T-helper 2 cell (primary cell): ENCODE measurements around the gene MEIS1.

ENCODE experiments used
- DNase-seq, 5 experiments: peaks; one replicate each; pipeline versions ENCODE4 v3.0.0 to v3.0.0-alpha.2; 2012 to 2022

MEIS1 gene

DNA sequence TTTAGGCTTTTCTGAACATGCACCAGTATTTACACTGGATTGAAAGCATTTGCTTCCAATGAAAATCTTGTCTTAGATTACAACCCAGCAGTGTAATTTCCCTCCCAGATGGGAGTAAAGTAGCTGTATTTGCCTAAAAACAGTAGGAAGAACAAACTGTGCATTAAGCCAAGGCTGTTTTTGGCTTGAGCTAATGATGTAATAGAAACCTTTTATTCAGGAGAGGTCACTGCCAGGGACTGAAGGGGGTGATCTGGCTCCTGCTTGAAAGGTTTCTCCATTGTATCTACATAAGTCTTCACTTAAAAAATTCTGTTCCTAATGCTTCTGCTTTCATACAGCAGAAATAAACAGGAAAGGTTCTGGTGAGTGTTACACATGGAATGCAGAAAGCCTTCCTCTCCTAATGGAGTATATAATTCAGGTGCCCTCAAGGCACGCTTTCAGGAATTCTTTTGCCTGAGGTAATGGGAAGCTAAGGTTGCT lies 74.4 kb downstream of the MEIS1 start:
- no peak for DNase-seq

DNA sequence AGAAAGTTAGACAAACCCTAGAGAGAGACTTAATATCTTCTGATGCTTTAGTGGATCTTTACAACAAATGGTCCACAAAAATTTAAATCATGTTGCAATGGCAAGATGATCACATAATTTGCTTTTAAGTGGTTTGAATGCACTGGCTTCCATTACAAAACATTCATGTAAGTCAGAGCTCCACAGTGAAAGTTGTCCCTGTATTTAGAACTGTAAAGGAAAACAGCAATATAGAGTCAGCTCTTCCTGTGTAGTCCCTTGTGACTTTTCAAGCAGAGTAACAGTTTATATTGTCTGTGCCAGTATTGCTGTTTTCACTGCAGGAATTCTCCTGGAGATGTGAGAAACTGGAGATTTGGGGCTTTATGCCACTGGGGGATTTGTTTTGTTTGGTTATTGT lies 77.7 kb downstream of the MEIS1 start:
- no peak for DNase-seq

DNA sequence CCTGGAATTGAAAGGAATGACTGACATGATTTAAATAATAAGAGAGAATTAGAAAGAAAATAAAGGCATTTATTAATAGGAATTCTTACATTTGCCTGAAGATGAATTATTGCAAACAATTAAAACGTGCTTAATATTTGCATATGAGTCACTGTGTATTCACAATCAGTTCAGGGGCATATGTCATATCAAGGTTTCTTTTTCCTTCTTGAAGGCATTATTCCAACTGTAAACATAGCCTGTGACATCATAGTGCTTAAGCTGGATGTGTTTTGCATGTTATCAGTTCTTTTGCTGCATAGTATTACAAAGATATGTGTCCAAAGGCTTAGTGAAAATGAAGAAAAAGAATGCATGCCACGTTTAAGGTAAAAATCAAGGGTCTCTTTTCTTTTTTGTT lies 80.8 kb downstream of the MEIS1 start:
- DNase-seq = no peak

DNA sequence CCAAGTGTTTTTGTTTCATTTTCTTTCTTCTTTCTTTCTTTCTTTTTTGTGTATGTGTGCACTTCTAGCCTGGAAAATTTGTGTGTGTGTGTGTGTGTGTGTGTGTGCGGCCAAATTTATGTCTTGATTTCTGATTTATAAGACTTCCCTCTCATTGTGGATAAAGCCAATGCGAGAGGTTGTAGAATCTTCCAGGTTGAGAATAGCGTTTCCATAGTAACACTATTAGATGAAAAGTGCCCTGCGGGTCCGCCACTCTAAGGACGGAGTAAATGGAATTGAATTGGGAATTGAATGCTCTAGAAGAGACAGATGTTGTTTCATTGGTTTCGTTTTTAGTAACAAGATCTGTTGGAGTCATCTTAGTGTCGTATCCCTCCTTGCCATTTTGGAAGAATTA lies 81.6 kb downstream of the MEIS1 start:
- DNase-seq = no peak

DNA sequence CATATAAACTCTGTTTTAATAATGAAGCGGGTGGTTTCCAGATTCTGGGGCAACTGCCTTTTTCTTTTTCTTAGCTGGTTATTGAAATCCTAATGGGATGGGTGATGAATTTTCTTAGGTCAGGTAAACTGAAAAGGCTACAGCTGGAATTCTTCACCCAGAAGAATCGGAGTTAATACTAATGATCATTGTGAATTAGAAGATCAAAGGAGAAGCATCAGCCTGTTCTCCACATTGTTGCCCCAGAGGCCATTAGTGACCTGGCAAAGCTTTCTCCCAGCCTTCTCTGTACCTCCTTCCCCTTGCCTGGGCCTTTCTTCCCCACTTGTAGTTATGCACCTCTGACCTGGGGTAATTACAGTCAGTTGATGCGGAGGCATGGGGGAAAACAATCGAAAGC lies 82.8 kb downstream of the MEIS1 start:
- no peak for DNase-seq

DNA sequence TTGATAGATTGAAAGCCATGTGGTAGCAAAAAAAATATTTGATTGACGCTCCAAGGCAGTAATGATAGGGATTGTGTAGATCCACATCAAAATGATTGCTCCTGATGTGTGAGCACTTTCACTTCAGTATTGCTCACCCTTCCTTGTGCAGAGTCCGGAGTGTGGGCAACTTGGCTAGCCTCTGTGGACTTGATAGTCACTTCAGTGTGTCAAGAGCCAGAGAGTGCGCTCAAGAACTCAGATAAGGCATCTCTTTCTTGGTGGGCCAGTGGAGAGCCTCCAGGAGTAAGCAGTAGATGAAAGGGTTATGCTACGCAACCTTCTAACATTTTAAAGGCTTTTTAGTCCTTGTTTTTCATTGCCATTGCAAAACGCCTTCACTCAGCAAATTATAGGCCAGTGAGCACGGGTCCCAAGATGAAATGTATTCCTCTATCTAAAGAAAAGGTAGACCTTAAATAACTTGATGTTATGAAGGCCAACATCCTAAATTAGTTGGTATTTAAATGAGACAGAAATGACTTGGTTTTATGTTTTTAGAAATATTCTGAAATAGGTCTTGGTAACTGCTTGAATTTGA lies 84.4 kb downstream of the MEIS1 start:
- DNase-seq = no peak

DNA sequence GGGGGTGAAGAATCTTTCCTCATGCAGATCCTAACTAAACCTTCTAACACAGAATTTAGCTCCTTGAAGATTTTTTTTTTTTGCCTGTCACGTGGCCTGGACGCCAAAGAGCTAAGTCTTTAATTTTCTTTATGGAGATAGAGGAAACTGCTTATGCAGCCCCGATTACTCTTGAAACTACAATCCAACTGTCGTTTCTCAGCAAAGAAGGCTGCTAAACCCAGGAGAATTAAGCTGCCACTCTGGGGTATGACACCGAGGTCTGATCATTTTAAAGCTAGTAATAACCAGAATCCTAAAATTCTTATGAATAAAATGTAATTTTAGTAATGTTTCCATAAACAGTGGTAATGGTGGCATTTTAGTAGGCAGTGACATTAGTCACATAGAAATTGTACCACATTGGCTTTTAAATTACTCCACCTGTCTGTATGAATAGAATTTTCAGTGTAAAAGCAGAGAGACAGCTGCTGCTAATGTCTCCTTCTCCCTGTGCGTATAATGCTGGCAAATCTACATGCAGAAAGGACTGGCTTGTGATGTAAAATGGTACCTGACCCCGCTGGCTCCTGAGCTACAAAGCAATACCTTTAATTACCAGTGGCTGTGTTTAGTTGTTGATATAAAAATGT lies 86.5 kb downstream of the MEIS1 start:
- DNase-seq = no peak

DNA sequence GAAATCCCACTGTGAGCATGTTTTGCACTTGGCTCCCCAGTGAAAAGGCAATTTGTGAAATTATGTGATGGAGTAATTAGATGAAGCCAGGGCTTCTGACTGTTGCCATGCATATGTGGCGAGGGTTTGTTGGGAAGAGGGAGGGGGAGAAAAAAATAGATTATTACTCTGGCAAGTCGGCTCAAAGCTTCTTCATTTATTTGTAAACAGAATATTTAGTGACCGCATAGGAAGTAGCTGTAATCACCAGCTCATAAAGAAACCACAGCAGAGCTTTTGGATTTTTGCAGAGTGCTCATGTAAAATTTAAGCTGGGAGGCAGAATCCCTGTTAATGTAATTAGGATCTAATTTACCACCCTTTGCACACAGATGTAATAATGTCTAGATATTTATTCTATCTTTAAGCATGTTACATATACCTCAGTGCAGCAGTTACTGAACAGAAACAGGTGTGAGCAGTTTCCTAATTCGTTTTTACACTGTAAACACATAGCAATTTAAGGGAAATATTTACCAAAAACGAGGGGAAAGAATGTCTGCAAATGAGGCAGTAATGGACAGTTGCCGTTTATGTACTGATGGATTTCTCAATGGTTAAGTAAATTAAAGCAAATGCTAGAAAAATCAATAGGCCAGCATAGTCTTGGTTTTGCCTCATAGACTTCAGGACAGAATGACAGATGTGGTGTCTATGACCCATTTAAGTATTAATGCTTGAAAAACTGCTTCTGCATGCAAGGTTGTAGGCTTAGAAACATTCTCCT lies 87.9 kb downstream of the MEIS1 start:
- DNase-seq = no peak

DNA sequence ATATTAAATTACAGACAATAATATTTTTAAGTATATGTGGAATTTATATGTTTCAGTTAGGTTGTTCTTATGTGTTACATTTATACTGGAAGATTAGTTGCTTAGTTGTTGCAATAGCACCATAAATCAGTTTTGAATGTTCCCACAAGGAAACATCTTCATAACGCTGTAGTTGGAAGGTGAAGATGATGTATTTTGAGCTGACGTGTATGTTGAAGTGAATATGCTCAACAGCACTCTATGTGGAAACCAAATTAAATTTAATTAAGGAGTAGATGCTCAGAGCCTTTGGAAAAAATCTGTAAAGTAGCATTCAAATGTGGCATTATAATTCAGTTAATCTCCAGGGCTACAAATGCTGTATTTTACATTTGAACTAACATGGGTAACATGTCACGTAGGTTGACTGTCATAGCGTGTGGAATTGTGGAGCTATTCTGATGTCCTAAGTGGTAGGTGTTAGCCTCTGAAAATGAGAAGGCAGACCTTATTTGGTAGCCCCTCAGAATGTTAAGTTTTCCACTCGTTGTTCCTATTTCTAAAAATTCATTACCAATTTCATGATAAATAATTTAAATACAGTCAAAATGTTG lies 88.5 kb downstream of the MEIS1 start:
- no peak for DNase-seq

DNA sequence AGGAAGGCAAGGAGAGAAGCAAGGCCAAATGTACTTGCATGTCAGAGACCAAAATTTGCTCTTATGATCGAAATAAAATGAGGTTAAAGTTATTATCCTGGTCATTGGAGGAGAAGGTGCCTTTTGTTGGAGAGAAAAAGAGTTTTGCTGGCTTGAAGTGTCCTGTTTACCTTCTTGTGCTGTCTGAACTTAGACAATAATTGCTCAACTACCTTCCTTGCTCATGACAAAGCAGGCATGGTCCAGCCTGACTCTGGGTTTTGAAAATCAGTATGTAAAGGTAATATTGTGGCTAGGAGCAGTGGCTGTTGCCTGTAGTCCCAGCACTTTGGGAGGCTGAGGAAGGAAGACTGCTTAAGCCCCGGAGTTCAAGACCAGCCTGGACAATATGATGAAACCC lies 89.1 kb downstream of the MEIS1 start:
- DNase-seq = no peak

DNA sequence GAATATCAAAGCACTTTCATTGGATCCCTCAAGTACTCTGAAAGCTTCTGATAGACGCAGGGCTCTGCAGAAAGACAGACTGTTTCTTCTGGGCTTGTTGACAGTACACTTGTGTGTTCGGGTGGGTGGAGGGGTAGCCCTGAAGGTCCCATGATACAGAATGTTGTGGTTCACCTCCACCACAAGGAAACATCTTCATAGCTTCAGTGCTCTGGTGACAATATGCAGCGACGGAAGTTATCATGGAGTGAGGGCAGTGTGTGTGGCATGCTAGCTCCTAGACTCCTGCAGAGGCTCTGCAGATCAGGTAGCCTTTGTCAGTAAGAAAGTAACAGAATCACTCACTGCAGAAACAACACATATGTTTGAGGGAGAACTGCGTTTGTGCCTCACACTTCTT lies 90.7 kb downstream of the MEIS1 start:
- DNase-seq = peak in 1 of 5 experiments; percentile 5

DNA sequence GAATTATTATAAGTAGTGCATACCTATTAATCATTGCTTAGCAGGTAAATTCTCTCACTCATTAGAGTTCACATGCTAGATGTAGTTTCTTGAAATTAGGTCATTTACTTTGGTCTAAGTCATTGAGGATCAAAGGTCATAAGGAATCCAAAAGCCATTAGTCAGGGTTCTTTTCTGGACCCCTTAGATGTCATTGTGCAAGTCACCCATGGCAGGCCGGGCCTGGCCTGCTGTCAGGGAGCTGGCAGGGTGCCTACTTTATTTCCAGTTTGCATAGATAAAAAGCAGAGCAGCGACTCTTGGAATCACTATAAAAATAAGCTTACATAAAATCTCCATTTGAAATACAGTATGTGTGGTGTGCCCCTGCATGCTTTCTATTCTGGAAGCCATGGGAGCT lies 91.3 kb downstream of the MEIS1 start:
- DNase-seq = no peak

DNA sequence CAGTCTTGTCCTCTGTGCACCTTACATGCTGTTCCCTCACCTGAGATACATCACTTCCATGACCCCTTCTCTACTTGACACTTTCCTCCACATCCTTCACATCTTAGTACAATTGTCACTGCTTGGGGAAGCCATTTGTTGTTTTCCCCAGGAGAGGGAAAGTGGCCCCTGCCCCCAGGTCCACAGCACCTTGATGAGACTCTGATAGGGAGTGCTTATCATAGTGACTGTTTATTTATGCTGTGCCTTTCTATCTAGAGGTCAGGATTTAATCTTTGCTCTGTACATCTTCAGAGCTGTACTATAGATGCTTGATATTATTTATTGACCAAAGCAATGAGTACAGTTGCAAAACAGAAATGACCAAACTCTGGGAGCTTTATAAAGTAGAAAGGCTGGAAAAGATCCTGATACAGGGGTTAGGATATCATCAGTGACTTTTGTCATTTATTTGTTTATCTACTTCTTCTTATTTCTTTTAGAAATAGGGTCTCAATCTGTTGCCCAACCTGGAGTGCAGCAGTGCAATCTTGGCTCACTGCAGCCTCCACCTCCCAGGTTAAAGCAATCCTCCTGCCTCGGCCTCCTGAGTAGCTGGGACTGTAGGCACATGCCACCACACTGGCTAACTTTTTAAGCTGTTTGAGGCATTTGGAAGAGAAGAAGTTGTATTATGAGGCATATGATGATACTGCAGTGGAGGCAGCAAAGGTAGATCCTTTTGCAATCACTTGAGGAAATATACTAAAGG lies 94.2 kb downstream of the MEIS1 start:
- DNase-seq = no peak

DNA sequence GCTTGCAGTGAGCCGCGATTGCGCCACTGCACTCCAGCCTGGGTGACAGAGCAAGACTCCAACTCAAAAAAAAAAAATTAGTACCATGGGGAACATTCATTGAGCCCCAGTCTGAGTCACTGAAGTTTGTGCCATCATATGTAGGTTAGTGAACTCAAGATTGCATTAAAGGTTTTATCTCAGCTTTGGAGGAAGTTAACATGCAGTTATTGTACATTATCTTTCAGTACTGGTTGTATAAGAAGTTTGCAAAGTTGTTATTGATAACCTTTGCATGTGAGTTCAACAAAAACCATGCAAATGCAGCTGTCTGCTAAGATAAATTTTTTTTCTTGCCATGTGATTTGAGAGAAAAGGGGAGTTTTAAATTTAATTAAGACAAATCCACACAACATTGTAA lies 95.7 kb downstream of the MEIS1 start:
- DNase-seq = no peak

DNA sequence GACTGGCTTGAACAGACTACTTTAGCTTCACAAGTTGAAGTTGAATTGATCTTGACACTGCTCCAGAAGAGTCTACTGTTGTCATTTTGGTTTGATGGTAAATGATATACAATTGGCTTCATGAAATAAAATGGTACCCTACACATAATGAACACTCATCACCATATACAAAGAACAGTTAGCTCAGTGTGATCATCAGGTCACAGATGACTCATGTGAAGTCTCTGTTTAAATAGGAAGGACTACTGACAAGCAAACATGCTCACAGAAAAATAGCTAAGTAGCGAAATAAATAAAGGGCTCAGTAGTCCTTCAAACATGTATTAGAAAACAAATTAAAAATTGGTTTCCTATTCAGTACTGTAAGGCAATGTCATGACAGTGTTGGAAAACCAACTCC lies 96.2 kb downstream of the MEIS1 start:
- DNase-seq = no peak

DNA sequence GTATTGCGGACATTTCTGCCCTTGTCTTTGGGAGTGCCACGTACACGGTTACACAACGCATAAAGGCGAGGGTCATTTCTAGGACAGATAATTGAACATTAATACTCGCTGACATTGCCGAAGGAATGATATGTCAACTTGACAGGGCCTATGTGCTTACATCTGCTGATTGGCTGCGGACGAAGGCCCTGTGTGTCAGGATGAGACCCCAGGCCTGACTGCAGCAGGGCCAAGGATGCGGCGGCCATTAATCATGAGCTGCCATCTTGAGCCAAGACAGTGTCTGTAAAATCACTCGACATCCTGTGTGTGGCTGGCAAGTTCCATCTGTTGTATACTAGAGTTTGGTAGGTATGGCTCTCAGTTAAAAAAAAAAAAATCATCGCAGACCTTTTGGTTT lies 96.6 kb downstream of the MEIS1 start:
- no peak for DNase-seq

DNA sequence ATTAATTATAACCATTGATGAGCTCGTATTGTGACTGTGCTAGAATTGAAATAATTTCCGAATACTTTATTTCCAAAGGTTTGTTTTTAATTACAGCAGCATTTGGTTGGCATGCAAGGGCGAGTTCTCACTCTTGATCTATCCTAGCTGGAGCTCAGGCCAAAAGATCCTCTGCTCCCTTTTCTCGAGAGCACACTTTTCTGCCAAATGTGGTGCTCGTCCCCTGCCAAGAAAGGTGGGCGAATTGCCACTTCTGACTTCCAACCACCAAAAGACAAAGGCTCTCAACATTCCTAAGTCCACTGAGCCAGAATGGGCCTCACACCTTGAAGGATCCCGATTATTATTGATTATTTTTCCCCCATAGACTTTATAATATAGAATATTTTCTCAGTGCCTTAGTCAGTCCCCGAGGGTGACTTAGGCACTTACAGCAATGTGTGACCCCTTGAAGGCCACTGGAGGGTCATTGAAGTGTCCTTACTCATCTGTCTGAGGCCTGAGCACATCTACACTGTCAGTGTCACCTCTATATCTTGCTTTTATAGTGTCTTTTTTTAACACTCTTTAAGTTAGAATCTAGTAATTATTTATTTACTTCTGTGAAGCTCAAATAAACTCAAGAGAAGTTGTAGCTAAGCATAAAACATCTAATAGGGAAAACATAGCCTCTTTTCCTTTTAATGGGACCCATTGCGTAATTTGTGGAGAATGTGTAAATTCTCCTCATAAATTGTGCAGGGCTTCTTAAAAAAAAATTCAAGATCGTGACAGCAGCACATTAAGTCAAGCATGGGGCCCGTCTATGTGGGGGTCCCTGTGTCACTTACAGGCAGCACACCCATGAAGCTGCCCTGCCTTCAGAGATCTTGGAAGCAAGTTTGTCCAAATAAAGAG lies 98.3 kb downstream of the MEIS1 start:
- DNase-seq = no peak

DNA sequence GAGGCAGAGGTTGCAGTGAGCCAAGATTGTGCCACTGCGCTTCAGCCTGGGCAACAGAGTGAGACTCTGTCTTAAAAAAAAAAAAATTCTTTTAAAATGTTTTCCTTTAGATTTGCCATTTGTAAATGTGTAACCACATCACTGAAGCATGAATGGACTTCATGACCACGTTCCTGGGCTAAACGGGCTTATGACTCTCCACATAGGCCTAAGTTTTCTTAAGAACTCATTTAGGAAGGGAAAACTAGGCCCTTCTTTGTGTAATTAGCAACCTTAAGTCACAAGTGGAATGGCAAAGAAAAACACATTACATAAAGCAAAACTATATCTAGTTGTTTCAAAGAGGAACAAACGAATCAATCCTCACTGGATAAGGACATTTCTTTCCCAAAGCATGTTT lies 99.5 kb downstream of the MEIS1 start:
- DNase-seq = no peak

DNA sequence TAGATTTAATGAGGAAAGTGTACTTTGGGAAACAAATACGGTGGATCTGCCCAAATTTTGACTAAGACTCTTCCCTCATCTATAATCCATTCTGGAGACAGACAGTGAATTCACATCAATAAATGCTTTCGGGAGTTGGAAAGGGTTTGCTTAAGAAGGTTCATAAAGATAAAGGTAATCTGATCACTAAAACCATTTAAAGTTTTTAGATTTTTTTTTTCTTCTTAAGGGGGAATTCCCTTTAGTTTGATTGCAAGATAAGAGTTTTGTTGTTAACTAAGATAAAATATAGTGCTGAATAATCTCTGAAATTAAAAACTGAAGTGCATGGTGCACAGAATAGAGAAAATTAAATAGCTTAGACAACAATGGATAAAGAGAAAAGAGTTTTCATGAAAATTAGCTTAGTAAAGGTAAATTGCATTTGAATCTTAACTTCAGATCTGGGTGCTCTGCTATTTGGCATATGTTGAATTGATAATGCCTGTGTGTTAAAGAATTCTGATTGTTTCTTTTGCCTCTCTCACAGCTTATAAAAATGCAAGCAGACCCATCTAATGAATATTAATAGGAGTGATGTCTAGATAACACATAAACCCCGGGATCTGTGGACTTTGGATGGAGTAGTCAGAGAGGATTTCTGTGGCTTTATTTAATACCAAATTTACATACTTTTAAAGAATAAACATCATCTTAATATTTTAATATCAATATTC lies 100.8 kb downstream of the MEIS1 start:
- no peak for DNase-seq

DNA sequence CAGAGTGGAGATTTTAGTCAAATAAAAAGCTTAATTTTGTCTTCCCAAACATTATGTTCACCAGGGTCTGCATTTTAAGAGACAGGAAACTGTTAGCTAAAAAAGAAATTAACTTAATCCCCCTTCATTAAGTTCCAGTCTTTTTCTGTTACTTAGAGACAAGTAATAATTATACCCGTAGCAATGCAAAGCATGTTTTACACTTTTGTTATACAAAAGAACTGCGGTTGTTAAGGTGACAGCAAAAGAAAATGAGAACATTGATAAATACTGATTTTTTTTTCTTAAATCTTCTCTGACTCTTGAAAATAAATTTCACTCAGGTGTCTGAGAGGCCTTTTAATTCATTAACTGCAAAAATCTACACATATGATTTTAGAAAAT lies 101.4 kb downstream of the MEIS1 start:
- DNase-seq = no peak

DNA sequence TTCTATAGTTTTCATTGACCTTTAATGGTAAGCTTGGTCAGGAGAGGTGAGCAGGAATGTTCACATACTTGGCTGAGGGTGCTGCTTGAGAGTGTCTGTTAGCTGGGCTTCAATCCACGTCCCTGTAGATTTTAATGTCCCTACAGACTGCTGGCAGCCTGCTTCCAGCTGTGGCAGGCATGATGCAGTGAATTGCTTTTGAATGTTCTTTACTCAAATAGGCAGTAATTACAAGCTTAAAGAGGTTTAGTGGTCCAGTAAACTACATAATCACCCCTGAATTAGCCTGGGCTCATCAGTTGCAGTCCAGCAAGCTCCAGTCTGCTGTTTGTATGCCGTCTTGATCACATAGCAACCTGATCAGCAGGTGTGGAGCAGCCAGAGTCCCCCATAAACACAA lies 102.1 kb downstream of the MEIS1 start:
- no peak for DNase-seq
